HS-5 (cell line): ENCODE results near the gene SH3TC1.

Experiments used
- DNase-seq: peaks from one replicate; pipeline ENCODE4 v3.0.0-alpha.2; 2012; ENCODE audit warnings: low read depth

The SH3TC1 gene

DNA sequence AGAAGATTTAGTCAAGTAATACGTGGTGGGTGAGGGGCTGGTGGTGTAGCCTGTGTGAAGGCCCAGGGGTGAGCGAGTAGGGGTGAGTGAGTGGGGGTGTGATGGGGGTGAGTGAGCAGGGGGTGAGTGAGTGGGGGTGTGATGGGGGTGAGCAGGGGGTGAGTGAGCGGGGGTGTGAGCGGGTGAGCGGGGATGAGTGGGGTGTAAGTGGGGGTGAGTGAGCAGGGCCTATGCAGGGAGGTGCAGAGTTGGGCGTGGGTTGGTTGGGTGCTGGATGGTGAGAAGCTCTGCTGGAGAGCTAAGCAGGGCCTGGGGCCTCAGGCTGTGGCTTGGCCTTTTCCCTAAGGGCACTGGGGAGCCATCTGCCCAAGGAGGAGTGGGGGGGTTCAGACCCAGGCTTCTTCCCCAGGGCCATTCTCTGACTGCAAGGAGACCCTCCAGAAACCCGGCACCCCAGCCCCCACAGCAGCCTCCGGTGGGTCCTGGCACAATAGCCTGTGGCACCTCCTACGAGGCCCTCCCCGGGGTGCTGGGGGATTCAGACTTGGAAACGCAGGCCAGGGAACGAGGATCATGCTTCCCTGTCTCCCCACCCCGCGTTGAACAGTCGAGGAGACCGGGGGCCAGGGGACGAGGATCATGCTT, 30.4 kb downstream of the SH3TC1 start:
- no peak for DNase-seq

DNA sequence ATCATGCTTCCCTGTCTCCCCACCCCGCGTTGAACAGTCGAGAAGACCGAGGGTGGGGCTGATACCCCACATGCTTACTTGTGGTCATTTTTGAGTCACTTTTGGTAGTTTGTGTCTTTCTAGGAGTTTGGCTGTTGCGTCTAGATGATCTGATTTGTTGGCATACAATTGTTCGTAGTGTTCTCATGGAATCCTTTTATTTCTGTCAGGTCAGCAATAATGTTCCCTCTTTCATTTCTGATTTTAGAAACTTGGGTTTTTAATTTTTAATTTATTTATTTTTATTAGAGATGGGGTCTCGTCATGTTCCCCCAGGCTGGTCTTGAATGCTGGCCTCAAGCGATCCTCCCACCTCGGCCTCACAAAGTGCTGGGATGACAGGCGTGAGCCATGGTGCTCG, 30.9 kb downstream of the SH3TC1 start:
- DNase-seq: no peak

DNA sequence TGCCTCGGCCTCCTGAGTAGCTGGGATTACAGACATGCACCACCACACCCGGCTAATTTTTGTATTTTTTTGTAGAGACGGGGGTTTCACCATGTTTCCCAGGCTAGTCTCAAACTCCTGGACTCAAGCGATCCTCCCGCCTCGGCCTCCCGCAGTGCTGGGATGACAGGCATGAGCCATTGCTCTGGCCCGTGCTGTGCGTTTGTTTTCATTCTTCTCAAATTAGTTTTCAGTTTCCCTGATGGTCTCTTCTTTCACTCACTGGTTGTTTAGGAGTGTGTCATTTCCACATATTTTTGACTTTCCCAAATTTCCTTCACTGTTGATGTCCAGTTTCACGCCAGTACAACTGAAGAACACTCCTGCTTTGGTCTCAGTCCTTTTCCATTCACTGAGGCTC, 31.8 kb downstream of the SH3TC1 start:
- no peak for DNase-seq

DNA sequence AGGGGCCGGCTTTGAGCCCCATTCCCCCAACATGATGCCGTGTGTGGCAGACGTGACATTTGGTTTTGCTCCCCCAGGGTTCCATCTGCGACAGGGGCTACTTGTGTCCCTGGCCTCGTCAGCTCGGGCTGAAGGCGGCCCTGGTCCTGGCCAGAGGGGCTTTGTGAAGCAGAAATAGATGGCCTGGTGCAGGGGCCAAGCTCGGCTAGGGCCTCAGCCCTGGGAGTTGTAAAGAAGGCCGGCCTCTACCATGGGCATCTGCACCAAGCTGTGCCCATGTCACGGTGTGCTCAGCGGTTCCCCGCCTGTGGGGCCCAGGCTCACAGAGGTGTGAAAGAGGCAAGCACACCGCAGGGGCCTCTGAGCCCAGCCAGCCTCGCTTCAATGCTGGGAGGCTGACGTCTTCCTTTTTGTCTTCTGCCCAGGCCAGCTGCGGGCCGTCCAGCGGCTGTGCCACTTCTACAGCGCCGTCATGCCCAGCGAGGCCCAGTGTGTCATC, 32.5 kb downstream of the SH3TC1 start:
- DNase-seq: no peak

DNA sequence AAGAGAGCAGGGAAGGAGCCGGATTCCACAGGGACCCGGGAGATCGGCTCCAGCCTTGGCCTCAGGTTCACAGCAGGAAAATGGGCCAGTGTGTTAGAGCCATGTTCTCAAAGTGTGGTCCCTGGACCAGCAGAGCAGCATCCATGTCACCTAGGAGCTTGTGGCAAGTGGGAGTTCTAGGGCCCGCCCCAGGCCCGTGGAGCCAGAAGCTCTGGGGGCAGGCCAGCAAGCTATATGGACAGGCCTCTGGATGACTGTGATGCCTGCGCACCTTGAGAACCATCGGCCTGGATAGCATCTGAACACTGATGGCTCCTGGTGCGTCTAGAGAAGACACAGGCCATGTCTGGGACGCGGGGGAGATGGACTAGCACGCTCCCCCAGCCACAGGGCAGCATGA, 33.7 kb downstream of the SH3TC1 start:
- DNase-seq: no peak

DNA sequence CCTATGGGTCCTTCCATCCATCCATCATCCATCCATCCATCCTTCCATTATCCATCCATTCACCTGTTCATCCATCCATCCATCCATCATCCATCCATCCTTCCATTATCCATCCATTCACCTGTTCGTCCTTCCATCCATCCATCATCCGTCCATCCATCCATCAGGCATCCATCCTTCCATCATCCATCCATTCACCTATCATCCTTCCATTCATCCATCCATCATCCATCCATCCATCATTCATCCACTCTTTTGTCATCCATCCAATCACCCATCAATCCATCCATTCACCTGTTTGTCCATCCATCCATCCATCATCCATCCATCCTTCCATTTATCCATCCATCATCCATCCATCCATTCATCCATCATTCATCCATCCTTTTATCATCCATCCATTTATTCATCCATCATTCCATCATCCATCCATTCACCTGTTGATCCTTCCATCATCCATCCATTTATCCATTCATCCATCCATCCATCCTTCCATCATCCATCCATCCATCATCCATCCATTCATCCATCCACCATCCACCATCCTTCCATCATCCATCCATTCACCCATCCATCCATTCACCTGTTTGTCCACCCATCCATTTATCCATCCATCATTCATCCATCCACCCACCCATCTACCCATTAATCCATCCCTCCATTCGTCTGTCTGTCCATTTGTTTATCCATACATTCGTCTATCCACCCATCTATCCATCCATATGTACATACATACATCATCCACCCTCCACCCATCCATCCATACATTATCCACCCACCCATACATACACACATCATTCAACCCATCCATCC, 34.8 kb downstream of the SH3TC1 start:
- DNase-seq: no peak

DNA sequence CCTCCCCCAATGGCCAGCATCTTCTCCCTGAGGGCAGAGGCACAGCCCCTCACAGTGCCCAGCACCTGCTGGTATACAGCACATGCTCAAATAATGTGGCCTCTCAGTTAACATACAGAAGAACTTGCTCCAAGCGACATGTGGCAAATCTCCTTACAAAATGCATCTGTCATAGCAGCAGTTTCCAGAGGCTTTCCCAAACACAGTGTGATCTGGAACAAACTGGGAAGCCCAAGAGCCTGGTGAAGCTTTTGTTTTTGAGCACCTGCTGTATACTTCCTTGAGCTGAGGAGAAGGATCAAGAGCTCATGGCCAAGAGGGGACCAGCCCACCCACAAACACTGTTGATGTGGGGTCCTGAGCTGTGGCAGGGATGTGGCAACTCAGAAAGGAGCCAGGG, 35.6 kb downstream of the SH3TC1 start:
- DNase-seq: no peak

DNA sequence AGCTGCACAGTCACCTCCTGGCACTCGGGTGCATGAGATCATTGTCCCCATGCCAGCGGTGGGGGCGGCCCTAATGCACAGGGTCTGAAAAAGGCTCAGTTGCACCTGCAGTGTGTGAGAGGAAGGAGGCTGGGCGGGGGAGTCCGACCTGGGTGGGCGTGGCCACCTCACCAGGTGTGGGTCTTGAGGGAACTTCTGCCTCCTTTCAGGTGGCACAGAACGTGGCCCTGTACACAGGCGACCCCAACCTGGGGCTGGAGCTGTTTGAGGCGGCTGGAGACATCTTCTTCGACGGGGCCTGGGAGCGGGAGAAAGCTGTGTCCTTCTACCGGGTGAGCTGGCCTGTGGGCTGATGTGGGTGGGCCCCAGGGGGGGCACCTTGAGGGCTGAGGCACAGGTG, 36.1 kb downstream of the SH3TC1 start:
- no peak for DNase-seq

DNA sequence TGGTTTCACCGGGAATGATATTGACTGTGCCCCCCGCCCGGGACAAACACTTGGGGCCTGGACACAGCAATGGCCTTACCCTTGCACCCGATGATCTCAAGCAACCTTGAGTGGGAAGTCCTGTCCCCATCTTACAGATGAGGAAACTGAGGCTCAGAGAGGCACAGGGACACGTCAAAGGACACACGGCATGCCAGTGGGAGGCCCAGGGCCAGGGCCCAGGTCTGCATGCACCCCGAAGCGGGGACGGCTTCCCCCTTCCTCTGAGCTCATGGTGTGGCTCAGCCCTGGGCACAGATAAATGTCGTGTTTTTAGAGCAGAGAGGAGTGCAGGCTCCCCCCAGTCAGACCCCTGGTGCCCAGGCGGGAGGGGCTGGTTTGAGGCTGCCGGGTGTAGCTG, 36.6 kb downstream of the SH3TC1 start:
- DNase-seq: no peak

DNA sequence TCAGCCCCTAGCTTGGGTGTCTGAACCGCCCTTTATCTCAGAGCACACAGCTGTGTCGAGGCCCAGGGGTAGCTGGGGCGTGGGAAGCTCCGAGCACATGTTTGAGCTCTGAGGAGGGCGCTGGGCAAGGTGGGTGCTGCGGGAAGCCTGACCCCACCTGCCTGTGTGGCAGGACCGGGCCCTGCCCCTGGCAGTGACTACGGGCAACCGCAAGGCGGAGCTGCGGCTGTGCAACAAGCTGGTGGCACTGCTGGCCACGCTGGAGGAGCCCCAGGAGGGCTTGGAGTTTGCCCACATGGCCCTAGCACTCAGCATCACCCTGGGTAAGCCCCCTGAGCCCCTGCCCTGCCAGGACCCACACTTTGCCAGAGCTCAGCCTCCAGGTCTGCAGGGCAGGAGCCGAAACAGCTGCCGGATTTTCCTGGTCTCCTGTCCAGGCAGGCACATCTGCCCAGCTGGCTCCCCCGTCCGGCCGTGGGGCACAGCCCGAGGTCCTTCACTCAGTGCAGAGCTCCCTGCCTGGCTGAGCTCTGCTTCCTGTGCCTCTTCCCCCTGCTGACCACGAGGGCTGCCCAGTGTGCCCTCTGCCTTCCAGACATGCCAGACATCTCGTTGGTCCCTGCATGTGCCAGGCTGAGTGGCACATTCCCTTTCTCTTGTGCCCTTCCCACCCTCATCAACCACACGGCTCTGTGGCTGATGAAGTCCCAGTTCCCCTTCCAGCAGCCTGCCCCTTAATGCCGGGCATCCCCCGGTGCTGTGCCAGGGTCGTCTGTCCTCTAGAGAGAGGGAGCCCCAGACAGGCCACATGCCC, 37.2 kb downstream of the SH3TC1 start:
- DNase-seq: no peak

DNA sequence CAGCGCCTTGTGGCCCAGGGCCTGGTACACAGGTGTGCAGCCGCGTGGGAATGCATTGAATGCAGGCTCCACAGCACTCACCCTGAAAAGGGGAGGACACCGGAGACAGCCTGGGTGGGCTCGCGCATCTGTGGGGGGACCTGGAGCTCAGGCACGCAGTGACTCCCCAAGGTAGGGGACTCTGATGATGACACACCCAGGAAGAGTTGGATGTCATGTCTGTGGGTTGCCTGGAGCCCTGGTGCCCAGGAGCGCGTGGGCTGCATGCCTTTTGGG, 37.8 kb downstream of the SH3TC1 start:
- DNase-seq: no peak

DNA sequence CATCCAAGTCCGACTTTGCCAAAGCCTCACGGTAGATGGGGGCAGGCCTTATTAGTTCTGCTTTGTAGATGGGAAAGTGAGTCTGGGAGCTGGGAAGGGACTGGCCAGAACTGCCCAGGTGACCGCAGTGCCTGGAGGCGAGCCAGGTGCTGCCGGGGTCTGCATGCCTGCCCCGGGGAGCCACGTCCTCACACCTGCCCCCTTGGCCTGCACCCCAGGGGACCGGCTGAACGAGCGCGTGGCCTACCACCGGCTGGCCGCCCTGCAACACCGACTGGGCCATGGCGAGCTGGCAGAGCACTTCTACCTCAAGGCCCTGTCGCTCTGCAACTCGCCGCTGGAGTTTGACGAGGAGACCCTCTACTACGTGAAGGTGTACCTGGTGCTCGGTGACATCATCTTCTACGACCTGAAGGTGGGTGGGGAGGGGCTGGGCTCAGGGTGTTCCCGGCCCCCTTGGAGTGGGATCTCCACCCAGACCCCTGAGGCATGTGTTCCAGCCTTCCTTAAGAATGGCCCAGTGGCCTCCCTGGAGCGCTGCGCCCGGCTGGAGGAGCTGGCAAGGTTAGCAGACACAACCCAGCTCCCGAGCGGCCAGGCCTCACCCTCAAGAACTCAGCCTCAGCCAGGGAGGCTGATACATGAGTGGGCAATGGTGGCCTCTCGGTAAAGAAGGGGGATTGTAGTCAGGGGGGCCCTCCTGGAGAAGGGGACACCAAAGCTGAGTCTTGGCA, 38.3 kb downstream of the SH3TC1 start:
- no peak for DNase-seq

DNA sequence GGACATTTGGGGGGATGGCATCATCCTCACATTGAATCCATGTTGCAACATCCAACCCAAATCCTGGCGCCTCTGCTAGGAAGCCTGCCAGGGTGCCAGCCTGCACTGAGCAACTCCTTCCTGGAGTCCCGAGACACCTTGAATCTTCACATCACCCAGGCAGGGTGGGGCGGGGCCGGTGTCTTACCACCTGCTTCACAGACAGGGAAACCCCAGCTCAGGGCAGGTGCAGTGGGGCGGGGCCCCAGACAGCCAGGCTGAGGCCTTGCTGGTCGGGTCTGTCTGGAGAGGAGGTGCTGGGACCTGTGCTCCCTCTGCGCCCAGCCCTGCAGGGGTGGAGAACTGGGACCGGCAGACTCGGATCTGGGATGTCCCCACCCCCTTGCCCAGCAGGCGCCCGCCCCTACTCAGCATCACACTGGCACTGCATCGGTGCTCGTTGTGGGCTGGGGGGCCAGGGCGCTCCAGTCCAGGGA, 39.0 kb downstream of the SH3TC1 start:
- no peak for DNase-seq

DNA sequence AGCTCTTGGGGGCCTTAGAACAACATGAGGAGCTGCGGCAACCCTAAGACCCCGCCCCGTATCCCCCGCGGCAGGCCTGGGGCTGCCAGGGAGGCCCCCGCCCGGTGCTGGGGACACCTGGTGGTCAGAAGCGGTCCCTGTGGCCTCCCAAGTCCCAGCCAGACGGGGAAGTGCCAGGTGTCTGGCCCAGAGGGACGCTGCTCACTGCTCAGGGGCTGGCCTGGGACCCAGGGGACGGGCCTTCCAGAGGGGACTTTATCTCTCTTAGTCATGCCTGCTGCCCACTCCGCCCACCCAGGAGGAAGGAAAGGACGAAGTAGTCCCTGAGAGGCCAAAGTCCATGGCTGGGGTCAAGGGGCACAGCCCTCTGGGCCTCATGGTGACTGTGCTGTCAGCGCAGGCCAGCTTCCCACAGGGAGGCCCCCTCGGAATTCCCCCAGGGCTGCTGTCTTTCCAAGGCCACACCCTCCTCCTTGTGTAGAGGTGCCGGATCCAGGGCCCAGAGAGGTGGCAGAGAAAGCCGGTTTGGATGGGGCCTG, 39.5 kb downstream of the SH3TC1 start:
- no peak for DNase-seq

DNA sequence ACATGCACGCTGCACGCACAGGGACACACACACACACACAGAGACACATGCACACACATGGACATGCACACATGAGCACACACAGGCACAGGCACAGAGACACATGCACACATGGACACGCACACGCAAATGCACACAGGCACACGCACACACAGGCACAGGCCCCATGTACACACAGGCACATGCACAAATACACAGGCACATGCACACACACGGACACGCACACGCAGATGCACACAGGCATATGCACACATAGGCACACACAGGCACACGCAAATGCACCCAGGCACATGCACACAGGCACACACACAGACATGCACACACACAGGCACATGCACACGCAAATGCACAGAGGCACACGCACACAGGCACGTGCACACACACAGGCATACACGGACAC, 40.1 kb downstream of the SH3TC1 start:
- no peak for DNase-seq

DNA sequence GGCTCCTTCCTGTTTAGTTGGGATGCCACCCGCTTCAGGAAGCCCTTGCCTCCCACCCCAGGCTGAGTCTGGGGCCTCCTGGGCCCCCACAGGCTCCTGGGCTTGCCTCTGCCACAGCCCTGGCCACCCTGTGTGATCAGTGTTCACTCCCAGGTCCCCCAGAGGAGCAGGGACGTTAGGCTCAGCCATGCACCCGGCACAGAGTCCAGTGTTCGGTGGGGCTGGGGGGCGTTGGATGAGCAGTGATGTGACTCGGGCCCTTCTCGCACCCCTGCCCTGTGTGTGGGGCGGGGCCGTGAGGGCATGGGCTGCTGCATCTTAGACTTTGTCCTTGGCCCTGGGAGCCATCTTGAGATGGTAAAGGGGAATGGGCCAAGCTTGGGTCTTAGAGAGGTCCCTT, 40.6 kb downstream of the SH3TC1 start:
- DNase-seq: no peak

DNA sequence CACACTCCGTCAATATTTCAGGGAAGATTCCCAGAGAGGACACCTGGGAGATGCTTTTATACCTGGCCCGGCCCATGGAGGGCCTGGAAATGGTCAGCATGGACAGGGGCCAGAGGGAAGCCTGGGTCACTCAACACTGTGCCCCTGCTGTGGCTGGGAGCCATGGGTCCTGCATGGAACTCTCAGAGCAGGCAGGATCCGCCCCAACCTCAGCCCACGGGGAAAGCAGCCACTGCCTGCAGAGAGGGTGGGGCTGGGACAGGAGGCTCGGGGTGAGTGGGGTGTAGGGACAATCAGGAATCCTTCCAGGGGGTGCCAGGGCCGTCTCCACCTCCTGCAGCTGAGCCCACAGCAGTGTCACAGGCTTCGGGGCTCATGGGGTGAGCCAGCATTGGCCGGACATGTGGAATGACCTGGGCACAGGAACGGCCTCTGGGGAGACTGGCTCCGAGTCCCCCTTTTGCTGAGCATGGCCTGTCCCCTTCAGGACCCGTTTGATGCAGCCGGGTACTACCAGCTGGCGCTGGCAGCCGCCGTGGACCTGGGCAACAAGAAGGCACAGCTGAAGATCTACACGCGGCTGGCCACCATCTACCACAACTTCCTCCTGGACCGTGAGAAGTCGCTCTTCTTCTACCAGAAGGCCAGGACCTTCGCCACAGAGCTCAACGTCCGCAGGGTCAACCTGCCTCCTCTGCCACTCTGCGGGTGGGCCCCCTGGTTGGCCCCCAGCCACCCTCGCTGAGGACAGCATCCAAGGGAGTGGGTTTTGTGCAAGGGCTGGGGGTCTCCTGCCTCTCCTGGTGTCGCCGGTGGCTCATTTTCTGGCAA, 41.3 kb downstream of the SH3TC1 start:
- no peak for DNase-seq

DNA sequence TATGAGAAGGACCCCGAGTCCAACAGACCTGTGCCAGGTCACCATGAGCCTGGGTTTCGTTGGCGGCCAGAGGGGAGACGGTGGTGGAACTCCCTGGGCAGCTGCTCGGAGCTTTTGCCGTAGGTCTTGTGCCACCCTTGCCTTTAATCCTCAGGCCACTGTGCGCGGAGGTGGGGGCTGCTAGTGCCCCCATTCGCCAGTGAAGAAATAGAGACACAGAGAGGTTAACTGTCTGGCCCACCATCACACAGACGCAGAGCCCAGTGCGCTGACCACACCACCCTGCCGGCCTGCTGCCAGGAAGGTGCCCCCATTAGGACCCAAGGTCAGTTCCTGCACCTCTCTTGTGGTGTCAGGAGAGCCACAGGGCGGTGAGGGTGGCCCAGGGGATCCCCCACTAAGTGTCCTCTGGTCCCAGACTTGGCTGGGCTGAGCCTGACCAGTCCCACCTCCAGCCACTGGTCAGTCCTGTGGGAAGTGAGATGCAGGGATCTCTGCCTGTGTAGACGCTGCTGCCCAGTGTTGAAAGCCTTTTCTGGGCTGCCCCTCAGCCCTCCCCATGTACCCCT, 42.2 kb downstream of the SH3TC1 start:
- no peak for DNase-seq

DNA sequence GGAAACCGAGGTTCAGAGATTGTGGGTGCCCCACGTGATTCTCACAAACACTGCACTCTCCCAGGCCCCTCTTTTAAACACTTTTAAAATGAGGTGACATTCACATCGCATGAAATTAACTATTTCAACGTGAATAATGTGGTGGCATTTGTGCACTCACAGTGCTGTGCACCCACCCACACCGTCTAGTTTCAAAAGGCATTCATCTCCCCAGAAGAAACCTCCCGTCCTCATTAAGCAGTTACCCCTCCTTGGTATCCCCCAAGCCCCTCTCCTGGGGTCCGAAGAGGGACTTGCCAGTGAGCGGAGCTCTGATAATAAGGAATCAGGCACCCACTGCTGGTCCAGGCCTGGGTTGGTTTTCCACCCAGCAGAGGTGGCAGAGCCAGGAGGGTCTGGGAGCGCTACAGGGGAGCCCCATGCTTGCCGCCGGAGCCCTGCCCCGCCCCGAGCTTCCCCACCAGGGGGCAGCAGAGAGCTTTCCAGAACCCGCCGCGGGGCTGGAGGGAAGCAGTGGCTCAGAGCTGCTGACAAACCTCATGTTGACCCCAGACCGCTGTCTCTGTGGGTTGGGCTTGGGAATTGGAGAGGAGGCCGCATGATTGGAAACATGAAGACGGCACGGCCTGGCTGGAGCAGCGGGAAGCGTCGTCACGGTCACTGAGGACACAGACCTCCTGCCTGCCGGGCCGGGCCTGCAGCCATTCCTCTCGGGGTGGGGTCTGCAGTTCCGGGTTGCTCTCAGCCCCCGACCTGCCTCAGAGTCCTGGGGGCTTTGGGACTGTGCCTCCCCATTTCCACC, 43.0 kb downstream of the SH3TC1 start:
- DNase-seq: peak; percentile 11
